Fibroblast of mammary gland (primary cell): ENCODE results near the gene DMC1.
A peak's percentile ranks its signal among the peaks of the same experiment; 100 is the strongest.
"Not testable (repeated sequence)": the region's sequence is repeated elsewhere in the genome, so short reads cannot be mapped to it uniquely, and the experiment has no call there.

Source experiments
- DNase-seq: peaks from one replicate; pipeline ENCODE4 v3.0.0-alpha.2; 2010; ENCODE audit warnings: low read depth
- H3K4me3 ChIP-seq: 2 replicates; pipeline ENCODE4 v1.5.1; 2011; ENCODE audit warnings: low read depth, mild to moderate bottlenecking, low read length, moderate library complexity; ENCODE audit not compliant: control insufficient read depth
- TF ChIP-seq, protein P1 (sequence below): conservative IDR thresholded peaks from 2 replicates; pipeline ENCODE4 v1.5.1; 2011; ENCODE audit warnings: low read depth, low read length, inconsistent platforms; ENCODE audit not compliant: control insufficient read depth, insufficient read depth

Gene DMC1, protein sequence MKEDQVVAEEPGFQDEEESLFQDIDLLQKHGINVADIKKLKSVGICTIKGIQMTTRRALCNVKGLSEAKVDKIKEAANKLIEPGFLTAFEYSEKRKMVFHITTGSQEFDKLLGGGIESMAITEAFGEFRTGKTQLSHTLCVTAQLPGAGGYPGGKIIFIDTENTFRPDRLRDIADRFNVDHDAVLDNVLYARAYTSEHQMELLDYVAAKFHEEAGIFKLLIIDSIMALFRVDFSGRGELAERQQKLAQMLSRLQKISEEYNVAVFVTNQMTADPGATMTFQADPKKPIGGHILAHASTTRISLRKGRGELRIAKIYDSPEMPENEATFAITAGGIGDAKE

DNA sequence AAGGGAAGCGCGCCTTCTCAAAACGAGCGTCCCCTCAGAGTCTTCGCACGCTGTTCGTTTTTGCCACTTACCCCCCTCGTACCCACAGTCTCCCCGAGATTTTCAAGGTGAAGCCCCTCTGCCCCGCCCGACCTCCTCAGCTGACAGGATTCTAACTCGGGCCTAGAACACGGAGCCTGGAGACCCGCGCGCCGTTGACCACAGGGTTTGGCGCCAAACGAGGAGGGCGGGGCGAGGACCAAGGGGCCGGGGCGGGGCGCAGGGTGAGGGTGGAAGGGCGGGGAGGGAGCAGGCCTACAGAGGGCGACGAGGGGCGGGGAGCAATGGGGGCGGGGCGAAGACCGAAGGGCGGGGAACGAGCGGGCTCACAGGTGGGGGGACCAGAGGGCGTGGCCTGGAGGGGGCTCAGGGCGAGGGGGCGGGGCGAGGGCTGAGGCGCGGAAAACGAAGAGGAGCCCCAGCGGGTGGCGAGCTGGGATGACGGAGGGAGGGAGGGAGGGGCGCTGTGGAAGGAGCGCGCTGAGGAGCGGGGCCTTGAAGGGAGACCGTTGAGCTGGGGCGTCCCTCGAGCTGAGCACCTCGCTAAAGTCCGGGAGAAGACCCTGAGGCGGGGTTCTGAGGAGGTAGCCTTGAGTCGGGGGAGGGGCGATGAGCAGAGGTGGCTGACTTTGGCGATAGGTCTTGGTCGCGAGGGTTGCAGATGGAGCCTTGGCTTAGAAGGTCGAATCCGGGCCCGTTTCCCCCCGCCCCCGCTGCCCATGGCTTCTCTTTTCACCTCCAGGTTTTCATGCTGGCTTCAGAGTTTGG lies at the start of gene DMC1:
DMC1 (minus strand) TSS at position 212 of the 807 bp plus-strand sequence. CDS start 1,927 bp downstream, outside the sequence.
- TF ChIP-seq, protein P1, sequence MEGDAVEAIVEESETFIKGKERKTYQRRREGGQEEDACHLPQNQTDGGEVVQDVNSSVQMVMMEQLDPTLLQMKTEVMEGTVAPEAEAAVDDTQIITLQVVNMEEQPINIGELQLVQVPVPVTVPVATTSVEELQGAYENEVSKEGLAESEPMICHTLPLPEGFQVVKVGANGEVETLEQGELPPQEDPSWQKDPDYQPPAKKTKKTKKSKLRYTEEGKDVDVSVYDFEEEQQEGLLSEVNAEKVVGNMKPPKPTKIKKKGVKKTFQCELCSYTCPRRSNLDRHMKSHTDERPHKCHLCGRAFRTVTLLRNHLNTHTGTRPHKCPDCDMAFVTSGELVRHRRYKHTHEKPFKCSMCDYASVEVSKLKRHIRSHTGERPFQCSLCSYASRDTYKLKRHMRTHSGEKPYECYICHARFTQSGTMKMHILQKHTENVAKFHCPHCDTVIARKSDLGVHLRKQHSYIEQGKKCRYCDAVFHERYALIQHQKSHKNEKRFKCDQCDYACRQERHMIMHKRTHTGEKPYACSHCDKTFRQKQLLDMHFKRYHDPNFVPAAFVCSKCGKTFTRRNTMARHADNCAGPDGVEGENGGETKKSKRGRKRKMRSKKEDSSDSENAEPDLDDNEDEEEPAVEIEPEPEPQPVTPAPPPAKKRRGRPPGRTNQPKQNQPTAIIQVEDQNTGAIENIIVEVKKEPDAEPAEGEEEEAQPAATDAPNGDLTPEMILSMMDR = no peak
- peak; percentile 82 for DNase-seq
- peak within 1 kb of the TSS; percentile 78 for H3K4me3 ChIP-seq

DNA sequence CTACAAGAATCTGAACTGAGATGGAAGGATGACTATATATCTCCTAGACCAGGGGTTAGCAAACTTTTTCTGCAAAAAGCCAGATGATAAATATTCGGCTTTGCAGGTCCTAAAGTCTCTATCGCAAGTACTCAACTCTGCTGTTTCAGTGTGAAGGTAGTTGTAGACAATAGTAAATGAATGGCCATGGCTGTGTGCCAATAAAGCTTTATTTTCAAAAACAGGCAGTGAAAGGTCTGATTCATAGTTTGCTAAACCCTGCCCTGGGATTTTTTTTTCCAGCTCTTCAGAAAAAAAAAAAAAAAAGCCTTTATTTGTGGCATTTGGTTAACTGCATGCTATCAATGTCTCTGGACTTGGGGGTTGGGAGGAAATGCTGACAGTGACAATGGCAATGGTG lies 48.7 kb upstream of the DMC1 start:
- TF ChIP-seq, protein P1 = no peak
- DNase-seq = peak; percentile 31
- H3K4me3 ChIP-seq = no peak overlapping the region

DNA sequence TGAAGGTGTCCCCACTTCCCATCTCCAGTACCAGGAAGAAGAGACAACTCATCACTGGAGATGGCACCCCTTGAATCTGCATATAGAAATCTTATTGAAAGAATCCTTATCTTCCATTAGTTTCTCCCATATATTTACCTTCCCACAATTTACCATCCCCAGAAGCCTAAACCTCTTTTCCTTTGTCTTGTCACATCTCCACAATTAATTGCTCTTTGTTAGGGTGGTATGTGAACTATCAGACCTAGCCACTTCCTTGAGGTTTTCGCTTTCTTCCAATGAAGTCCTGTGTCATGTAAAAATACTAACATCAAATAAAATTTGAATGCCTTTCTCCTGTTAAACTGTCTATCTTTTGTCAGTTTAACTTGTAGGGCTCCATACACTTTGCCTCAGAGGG lies 48.3 kb upstream of the DMC1 start:
- no peak for DNase-seq
- TF ChIP-seq, protein P1 = no peak
- H3K4me3 ChIP-seq = no peak overlapping the region

DNA sequence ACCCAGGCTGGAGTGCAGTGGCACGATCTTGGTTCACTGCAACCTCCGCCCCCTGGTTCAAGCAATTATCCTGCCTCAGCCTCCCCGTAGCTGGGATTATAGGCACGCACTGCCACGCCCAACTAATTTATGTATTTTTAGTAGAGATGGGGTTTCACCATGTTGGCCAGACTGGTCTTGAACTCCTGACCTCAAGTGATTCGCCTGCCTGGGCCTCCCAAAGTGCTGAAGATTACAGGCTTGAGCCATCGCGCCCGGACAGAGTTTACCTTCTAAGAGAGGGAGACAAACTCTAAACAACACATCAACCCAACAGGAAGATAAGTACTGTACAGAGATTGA lies 45.1 kb upstream of the DMC1 start:
- DNase-seq, H3K4me3 ChIP-seq: not testable (repeated sequence)

DNA sequence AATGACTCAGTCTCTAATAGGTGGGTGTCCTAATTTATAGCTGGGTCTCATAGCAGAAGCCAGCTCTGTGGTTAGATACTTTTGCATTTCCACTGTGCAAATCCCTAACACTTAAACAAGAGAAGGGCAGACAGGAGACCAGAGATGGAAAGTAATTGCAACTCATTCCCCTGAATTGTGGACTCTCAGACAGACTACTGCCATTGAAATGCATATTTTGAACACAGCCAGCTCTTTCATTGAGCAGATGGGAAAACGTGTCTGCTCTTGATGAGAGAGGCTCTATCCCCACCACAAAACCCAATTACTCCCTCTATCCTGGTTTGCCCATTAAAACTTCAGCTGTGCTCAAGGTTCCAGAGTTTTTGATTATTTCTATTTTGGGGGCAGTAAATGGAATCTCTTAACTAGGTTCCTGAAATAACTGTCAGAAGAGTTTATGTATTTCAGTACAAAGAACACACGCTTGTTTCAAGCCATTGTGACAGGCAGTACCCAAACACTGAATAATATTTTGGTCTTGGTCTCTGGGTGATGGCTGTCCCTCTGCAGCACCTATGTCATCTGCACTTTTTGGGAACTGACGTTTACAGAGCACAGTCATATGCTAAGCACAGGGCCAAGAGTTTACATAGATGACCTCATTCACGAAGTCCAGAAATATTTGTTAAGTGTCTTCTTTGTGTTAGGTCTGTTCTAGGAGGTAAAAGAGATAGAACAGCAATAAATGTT lies 44.5 kb upstream of the DMC1 start:
- no peak overlapping the region for H3K4me3 ChIP-seq
- TF ChIP-seq, protein P1 = no peak

DNA sequence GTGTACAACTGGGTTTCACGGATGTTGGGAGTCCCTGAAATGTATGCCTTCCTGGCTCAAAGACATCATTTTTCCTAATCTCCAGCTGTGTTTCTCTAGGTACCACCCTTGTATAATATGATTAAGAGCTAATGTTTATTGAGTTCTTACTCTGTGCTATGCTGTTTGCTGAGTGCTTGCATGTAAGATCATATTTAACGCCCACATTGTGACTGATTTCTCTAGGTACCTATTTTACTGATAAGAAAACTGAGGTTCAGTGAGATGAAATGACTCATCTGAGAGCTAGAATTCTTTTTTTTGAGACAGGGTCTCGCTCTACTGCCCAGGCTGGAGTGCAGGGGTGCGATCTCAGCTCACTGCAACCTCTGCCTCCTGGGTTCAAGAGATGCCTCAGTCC lies 43.6 kb upstream of the DMC1 start:
- H3K4me3 ChIP-seq = no peak overlapping the region
- no peak for DNase-seq
- TF ChIP-seq, protein P1 = no peak

More for the DNA sequence above, 44.5 kb upstream of the DMC1 start:
- DNase-seq = peak; percentile 6
